Smooth muscle cell of bladder (primary cell): ENCODE data around the gene KRTAP19-5. TPM values are rescaled to one million over a fixed set of nuclear protein-coding genes. Genes with fewer than 3 reads are reported as not detected.

Source experiments
- total RNA-seq: library from RNA; depleted of rRNA; stranded (reverse); fragments of >200 nt; gene quantifications from 2 replicates; pipeline ENCODE4 v1.2.3, GENCODE V29; 2014

KRTAP19-5 gene
- total RNA-seq: not detected in 2 replicates

DNA sequence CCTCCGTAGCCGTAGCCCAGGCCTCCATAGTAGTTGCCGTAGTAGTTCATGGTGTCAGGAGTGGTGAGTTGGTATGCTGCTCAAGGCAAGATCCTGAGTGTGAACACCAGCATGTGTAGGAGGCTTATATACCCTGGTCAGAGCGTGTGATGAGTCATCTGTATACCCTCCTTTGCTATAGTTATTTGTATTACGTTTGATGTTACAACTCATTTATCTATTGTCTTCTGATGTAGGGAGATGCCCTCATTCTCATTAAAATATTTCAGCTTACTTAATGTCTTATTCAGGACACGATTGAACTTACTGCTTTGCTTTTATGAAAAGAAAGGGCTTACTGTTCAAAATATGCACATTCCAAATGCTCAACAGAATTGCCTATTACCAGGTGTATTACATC, at the start of gene KRTAP19-5:
TSS of gene KRTAP19-5 (minus strand) at position 101 of the 400 bp plus-strand sequence. CDS start at position 50, 51 bp downstream.

GRCh38 chr21:30541764-30542163, 39.8 kb upstream of the KRTAP19-5 start, which contains the start of gene KRTAP19-6:
Gene KRTAP19-6 (minus strand): TSS chr21:30541864. CDS start chr21:30541833, 31 bp downstream.

DNA sequence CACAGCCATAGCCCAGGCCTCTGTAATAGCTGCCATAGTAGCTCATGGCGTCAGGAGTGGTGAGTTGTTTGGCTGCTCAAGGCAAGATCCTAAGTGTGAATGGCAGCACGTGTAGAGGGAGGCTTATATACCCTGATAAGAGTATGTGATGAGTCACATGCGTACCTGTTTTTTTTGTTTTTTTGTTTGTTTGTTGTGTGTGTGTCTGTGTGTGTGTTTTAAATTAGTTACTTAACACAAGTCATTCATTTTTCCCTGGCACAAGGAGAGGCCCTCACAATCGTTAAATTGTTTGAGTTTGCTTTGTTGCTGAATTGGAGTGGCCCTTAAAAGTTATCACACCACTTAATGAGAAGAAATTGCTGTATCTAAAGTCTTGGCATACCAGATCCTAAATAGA, 4.9 kb downstream of the KRTAP19-5 start, which contains the start of gene KRTAP19-4:
TSS of gene KRTAP19-4 (minus strand) at position 101 of the 400 bp plus-strand sequence. CDS start at position 46, 55 bp downstream.

GRCh38 chr21:30491963-30492428, 9.9 kb downstream of the KRTAP19-5 start, which contains the start of gene KRTAP19-3:
Gene KRTAP19-3 (minus strand): TSS chr21:30492013. CDS start chr21:30491957, 56 bp downstream.

DNA sequence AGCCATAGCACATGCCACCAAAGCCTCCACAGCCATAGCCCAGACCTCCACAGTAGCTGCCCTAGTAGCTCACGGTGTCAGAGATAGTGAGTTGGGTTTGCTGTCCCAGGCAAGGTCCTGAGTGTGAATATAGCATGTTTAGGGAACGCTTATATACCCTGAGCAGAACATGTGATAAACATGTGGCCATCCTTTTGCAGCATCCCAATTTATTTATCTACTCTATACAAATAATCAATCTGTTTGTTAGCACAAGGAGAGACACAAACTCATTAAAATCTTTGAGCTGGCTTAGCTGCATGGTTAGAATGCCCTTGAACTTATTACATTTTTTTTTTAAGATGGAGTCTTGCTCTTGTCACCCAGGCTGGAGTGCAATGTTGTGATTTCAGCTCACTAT, 14.6 kb downstream of the KRTAP19-5 start, which contains the start of gene KRTAP19-2:
TSS of gene KRTAP19-2 (minus strand) at position 101 of the 400 bp plus-strand sequence. CDS start at position 13, 88 bp downstream.

DNA sequence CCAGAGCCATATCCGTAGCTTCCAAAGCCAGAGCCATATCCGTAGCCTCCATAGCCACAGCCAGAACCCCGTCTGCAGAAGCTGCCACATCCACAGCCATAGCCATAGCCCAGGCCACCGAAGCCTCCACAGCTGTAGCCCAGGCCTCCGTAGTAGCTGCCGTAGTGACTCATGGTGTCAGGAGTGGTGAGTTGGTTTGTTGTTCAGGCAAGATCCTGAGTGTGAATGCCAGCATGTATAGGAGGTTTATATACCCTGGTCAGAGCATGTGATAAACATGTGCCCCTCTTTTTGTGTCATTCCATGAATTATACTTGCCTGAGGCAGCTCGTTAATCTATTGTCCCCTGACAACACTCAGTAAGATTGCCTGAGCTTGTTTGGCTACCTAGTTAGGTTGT, 21.8 kb downstream of the KRTAP19-5 start, which contains the start of gene KRTAP19-1:
TSS of gene KRTAP19-1 (minus strand) at position 223 of the 400 bp plus-strand sequence. CDS start at position 173, 50 bp downstream.

Other genes with a start within 250 kb of the KRTAP19-5 start
- gene KRTAP24-1, start 219.2 kb downstream of the KRTAP19-5 start, total RNA-seq: not detected in 2 replicates
- not detected in 2 replicates for gene KRTAP25-1, start 212.6 kb downstream of the KRTAP19-5 start, total RNA-seq
- not detected in 2 replicates for gene KRTAP26-1, start 181.8 kb downstream of the KRTAP19-5 start, total RNA-seq
- not detected in 2 replicates for gene KRTAP27-1, start 164.4 kb downstream of the KRTAP19-5 start, total RNA-seq
- gene KRTAP23-1, start 153.5 kb downstream of the KRTAP19-5 start, total RNA-seq: not detected in 2 replicates
- not detected in 2 replicates for gene KRTAP13-2, start 129.9 kb downstream of the KRTAP19-5 start, total RNA-seq
- not detected in 2 replicates for gene KRTAP13-1, start 106.1 kb downstream of the KRTAP19-5 start, total RNA-seq
- gene KRTAP13-3, start 76.2 kb downstream of the KRTAP19-5 start, total RNA-seq: not detected in 2 replicates
- gene KRTAP13-4, start 71.9 kb downstream of the KRTAP19-5 start, total RNA-seq: not detected in 2 replicates
- gene KRTAP15-1, start 61.9 kb downstream of the KRTAP19-5 start, total RNA-seq: not detected in 2 replicates
- gene KRTAP19-1, start 21.8 kb downstream of the KRTAP19-5 start, total RNA-seq: not detected in 2 replicates
- gene KRTAP19-2, start 14.7 kb downstream of the KRTAP19-5 start, total RNA-seq: not detected in 2 replicates
- gene KRTAP19-3, start 10.1 kb downstream of the KRTAP19-5 start, total RNA-seq: not detected in 2 replicates
- gene KRTAP19-4, start 5.0 kb downstream of the KRTAP19-5 start, total RNA-seq: not detected in 2 replicates
- gene KRTAP19-6, start 39.7 kb upstream of the KRTAP19-5 start, total RNA-seq: not detected in 2 replicates
- gene KRTAP19-7, start 59.2 kb upstream of the KRTAP19-5 start, total RNA-seq: not detected in 2 replicates
- not detected in 2 replicates for gene KRTAP22-2, start 88.3 kb upstream of the KRTAP19-5 start, total RNA-seq
- gene KRTAP6-3, start 90.3 kb upstream of the KRTAP19-5 start, total RNA-seq: not detected in 2 replicates
- gene KRTAP6-2, start 96.8 kb upstream of the KRTAP19-5 start, total RNA-seq: not detected in 2 replicates
- gene KRTAP22-1, start 98.9 kb upstream of the KRTAP19-5 start, total RNA-seq: not detected in 2 replicates
- not detected in 2 replicates for gene KRTAP6-1, start 111.8 kb upstream of the KRTAP19-5 start, total RNA-seq
- gene KRTAP20-1, start 114.3 kb upstream of the KRTAP19-5 start, total RNA-seq: not detected in 2 replicates
- gene KRTAP20-4, start 118.5 kb upstream of the KRTAP19-5 start, total RNA-seq: not detected in 2 replicates
- gene KRTAP20-2, start 133.1 kb upstream of the KRTAP19-5 start, total RNA-seq: not detected in 2 replicates
- gene KRTAP20-3, start 140.7 kb upstream of the KRTAP19-5 start, total RNA-seq: not detected in 2 replicates
- not detected in 2 replicates for gene KRTAP21-3, start 216.6 kb upstream of the KRTAP19-5 start, total RNA-seq
- not detected in 2 replicates for gene KRTAP21-2, start 245.1 kb upstream of the KRTAP19-5 start, total RNA-seq